Heart left ventricle (tissue), 13 donors: ENCODE results near the gene LRRC3.

Experiments
- POLR2A ChIP-seq, 2 donors: fragments of 450-650 bp; IDR thresholded peaks; one replicate each; pipeline ENCODE4 v1.6.1; 2017; ENCODE audit warnings: antibody characterized with exemption in 2 of 2, mild to moderate bottlenecking in 2 of 2, moderate library complexity in 2 of 2
- TF ChIP-seq, protein P1 (sequence below), 12 donors: fragments of 200-600 bp; sonication (generic) in 4 of 12; IDR thresholded peaks; one replicate each; pipeline versions ENCODE4 v1.5.0 to v1.8.0; 2018 to 2022; ENCODE audit warnings: antibody characterized with exemption in 12 of 12, mild to moderate bottlenecking in 5 of 12
- donor health status: ischemic (EF 13 %, LVEDD 7.1; RV severe dilation, severe dysfunction).
- donor health status: DM: no; HTN: yes; CAD: no.
- donor health status: DM: no; HTN: no; CAD: no.
- donor health status: ischemic (EF 25% LVEDD 6.9; RV normal size, moderate dysfunction).
- donor health status: ischemic (EF 25% LVEDD 5.7; RV mildly dilated, moderate dysfunction).
- donor health status: ischemic (EF 35%, LVEDD 5.7; RV mildly dilated, moderate dysfunction).
- donor health status: nonischemic (EF 11% LVEDD 7.7; RV severe dilation, severe dysfunction).
- donor health status: DM: yes; HTN: yes; CAD: no.
- donor health status: PGD.
- donor health status: ischemic (EF 29% LVEDD 5.4; RV normal size, mild dysfunction).
- donor health status: nonischemic (EF 23%, LVEDD 6.1; RV moderate dilation, normal function).

DNA sequence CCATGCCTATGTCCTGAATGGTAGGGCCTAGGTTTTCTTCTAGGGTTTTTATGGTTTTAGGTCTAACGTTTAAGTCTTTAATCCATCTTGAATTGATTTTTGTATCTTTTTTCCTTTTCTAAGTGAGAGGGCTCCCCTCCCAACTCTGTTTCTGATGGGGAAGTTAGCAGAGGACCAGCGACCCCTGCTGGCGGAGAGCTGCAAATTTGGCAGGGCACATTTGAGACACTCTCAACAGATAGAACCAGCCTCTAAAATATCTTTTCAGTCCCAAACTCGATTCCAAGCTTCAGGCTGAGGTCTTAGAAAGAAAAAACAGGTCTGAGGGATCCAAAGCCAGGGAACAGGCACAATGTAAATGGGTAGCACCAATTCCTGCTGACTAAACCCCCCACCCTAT is 32.5 kb downstream of the LRRC3 start:
- TF ChIP-seq, protein P1, sequence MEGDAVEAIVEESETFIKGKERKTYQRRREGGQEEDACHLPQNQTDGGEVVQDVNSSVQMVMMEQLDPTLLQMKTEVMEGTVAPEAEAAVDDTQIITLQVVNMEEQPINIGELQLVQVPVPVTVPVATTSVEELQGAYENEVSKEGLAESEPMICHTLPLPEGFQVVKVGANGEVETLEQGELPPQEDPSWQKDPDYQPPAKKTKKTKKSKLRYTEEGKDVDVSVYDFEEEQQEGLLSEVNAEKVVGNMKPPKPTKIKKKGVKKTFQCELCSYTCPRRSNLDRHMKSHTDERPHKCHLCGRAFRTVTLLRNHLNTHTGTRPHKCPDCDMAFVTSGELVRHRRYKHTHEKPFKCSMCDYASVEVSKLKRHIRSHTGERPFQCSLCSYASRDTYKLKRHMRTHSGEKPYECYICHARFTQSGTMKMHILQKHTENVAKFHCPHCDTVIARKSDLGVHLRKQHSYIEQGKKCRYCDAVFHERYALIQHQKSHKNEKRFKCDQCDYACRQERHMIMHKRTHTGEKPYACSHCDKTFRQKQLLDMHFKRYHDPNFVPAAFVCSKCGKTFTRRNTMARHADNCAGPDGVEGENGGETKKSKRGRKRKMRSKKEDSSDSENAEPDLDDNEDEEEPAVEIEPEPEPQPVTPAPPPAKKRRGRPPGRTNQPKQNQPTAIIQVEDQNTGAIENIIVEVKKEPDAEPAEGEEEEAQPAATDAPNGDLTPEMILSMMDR (IDR thresholded peaks at IDR 0.05) = peak in 8 of 12 donors; percentile 22 to 46 (median 33)
- TF ChIP-seq POLR2A (IDR thresholded peaks at IDR 0.05) = no peak
